DOHH2 (cell line): ENCODE results near the gene ATXN7L1.

Experiments
- H3F3A ChIP-seq: fragments of 200-600 bp; sonication (generic), shearing (Covaris generic); 2 replicates; pipeline ENCODE4 v1.6.0; 2016; ENCODE audit warnings: antibody characterized with exemption, mild to moderate bottlenecking; ENCODE audit not compliant: control insufficient read depth, insufficient read depth
- H3K27ac ChIP-seq: fragments of 200-600 bp; sonication (generic); 2 replicates; pipeline ENCODE4 v1.5.1; 2014; ENCODE audit warnings: low read depth, mild to moderate bottlenecking, low read length, moderate library complexity
- H3K27me3 ChIP-seq: fragments of 200-600 bp; sonication (generic); 2 replicates; pipeline ENCODE4 v1.6.1; 2014; ENCODE audit warnings: mild to moderate bottlenecking, low read length, mixed read lengths; ENCODE audit not compliant: control insufficient read depth
- H3K36me3 ChIP-seq: fragments of 200-600 bp; sonication (generic); 2 replicates; pipeline ENCODE4 v1.6.1; 2014; ENCODE audit warnings: mild to moderate bottlenecking, low read length, moderate library complexity, mixed read lengths; ENCODE audit not compliant: control insufficient read depth
- H3K4me1 ChIP-seq: fragments of 200-600 bp; sonication (generic); 2 replicates; pipeline ENCODE4 v1.6.1; 2014; ENCODE audit warnings: mild to moderate bottlenecking, low read length, mixed read lengths; ENCODE audit not compliant: control insufficient read depth
- H3K4me2 ChIP-seq: fragments of 200-600 bp; sonication (generic); 2 replicates; pipeline ENCODE4 v1.6.0; 2014; ENCODE audit warnings: mild to moderate bottlenecking, low read length, moderate library complexity
- H3K4me3 ChIP-seq: fragments of 200-600 bp; sonication (generic); 2 replicates; pipeline ENCODE4 v1.5.1; 2014; ENCODE audit warnings: mild to moderate bottlenecking, low read length, mixed read lengths
- H3K79me2 ChIP-seq: fragments of 200-600 bp; sonication (generic); 2 replicates; pipeline ENCODE4 v1.6.1; 2014; ENCODE audit warnings: mild to moderate bottlenecking, low read length, mixed read lengths; ENCODE audit not compliant: control insufficient read depth
- H3K9me2 ChIP-seq: fragments of 200-600 bp; sonication (generic); replicated peaks from 2 replicates; pipeline ENCODE4 v1.6.1; 2014; ENCODE audit warnings: mild to moderate bottlenecking, low read length, mixed read lengths; ENCODE audit not compliant: control insufficient read depth
- H3K9me3 ChIP-seq: fragments of 200-600 bp; sonication (generic); 2 replicates; pipeline ENCODE4 v1.6.1; 2014; ENCODE audit warnings: antibody characterized with exemption, low read length, mixed read lengths; ENCODE audit not compliant: control insufficient read depth, insufficient read depth
- H4K20me1 ChIP-seq: fragments of 200-600 bp; sonication (generic); 2 replicates; pipeline ENCODE4 v1.6.0; 2014; ENCODE audit warnings: low read depth, mild to moderate bottlenecking, antibody characterized with exemption, low read length, moderate library complexity; ENCODE audit not compliant: control insufficient read depth, insufficient read depth
- EZH2phosphoT487 ChIP-seq: fragments of 200-600 bp; sonication (generic); IDR thresholded peaks from 2 replicates; pipeline ENCODE4 v1.6.1; 2017; ENCODE audit warnings: borderline replicate concordance, mild to moderate bottlenecking, antibody characterized with exemption, low read length, moderate library complexity, mixed read lengths
- TF ChIP-seq, protein P1 (sequence below): fragments of 200-600 bp; sonication (generic); IDR thresholded peaks from one replicate; pipeline ENCODE4 v1.5.1; 2014; ENCODE audit warnings: antibody characterized with exemption, mild to moderate bottlenecking, low read depth, low read length; ENCODE audit not compliant: poor library complexity, severe bottlenecking

ATXN7L1 gene

GRCh38 chr7:105610165-105610930, 266.1 kb downstream of the ATXN7L1 start:
- Histone ChIP-seq H3K4me3 (no peak overlapping the region), H3K9me3 (no peaks in the 10 kb centered on the region), H3F3A (no peaks in the 10 kb centered on the region), H3K4me1 (no peaks in the 10 kb centered on the region), H3K4me2 (no peak overlapping the region), H3K36me3 (no peaks in the 10 kb centered on the region), H3K27ac (no peak overlapping the region), H3K79me2 (no peaks in the 10 kb centered on the region), H4K20me1 (no peaks in the 10 kb centered on the region), H3K9me2 (no peaks in the 10 kb centered on the region), H3K27me3 (no peaks in the 10 kb centered on the region)
- no peak for TF ChIP-seq EZH2phosphoT487
- TF ChIP-seq, protein P1, sequence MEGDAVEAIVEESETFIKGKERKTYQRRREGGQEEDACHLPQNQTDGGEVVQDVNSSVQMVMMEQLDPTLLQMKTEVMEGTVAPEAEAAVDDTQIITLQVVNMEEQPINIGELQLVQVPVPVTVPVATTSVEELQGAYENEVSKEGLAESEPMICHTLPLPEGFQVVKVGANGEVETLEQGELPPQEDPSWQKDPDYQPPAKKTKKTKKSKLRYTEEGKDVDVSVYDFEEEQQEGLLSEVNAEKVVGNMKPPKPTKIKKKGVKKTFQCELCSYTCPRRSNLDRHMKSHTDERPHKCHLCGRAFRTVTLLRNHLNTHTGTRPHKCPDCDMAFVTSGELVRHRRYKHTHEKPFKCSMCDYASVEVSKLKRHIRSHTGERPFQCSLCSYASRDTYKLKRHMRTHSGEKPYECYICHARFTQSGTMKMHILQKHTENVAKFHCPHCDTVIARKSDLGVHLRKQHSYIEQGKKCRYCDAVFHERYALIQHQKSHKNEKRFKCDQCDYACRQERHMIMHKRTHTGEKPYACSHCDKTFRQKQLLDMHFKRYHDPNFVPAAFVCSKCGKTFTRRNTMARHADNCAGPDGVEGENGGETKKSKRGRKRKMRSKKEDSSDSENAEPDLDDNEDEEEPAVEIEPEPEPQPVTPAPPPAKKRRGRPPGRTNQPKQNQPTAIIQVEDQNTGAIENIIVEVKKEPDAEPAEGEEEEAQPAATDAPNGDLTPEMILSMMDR, result no peak

DNA sequence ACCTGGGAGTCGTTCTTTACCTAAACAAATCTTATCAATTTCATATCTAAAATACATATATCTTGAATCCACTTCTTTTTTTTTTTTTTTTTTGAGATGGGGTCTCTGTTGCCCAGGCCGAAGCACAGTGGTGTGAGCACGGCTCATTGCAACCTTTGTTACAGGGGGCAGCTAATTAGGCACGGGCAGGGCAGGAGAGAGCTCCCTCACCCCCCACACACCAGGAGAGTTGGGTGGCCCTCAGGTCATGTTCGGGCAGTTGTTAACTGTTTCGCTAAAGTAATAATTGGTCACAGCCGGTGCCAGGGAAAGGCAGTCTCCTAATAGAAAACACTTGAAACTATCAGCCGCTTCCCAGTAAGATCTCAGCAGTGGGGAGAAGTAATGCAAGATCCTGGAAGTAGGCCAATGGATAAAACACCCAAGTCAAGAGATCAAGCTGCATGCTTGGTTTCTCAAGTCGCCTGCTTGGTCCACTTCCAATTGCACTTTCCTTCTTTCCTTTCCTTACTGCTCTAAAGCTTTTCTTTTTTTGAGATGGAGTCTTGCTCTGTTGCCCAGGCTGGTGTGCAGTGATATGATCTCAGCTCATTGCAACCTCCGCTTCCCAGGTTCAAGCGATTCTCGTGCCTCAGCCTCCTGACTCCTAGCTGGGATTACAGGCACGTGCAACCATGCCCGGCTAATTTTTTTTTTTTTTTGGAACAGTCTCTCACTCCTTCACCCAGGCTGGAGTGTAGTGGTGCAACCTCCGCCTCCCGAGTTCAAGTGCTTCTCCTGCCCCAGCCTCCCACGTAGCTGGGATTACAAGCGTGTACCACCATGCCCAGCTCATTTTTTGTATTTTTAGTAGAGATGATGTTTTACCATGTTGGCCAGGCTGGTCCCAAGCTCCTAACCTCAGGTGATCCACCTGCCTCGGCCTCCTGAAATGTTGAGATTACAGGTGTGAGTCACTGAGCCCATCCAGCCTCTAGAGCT, 273.8 kb downstream of the ATXN7L1 start:
- Histone ChIP-seq H3F3A (no peaks in the 10 kb centered on the region), H3K27ac (no peak overlapping the region), H4K20me1 (no peaks in the 10 kb centered on the region), H3K27me3 (no peaks in the 10 kb centered on the region), H3K79me2 (no peaks in the 10 kb centered on the region), H3K4me2 (no peak overlapping the region), H3K4me1 (no peaks in the 10 kb centered on the region), H3K9me3 (no peaks in the 10 kb centered on the region), H3K4me3 (no peak overlapping the region), H3K9me2 (no peaks in the 10 kb centered on the region), H3K36me3 (no peaks in the 10 kb centered on the region)
- TF ChIP-seq, protein P1, result no peak

- H3K27me3 ChIP-seq, result no peaks in the 10 kb centered on the region
- no peak overlapping the region for H3K27ac ChIP-seq
- H3K4me1 ChIP-seq, result no peaks in the 10 kb centered on the region
- no peaks in the 10 kb centered on the region for H4K20me1 ChIP-seq
- H3F3A ChIP-seq, result peaks cover 3% of the 10 kb centered on the region; the same call in 1 of the 2 replicates
- H3K79me2 ChIP-seq, result no peaks in the 10 kb centered on the region
- no peaks in the 10 kb centered on the region for H3K36me3 ChIP-seq
- H3K9me2 ChIP-seq, result no peaks in the 10 kb centered on the region
- H3K9me3 ChIP-seq, result no peaks in the 10 kb centered on the region
- H3K4me3 ChIP-seq, result no peak overlapping the region
- no peak overlapping the region for H3K4me2 ChIP-seq
- no peak for TF ChIP-seq EZH2phosphoT487
- TF ChIP-seq, protein P1, result no peak
These were observed 275.5 kb downstream of the ATXN7L1 start for GRCh38 chr7:105600720-105601550.
